CD4-positive, alpha-beta T cell treated with Interleukin-6 for 4 hours (primary cell): ENCODE data around the gene KCNC3.

Experiments
- DNase-seq: peaks from one replicate; pipeline ENCODE4 v3.0.0-alpha.2; 2020; ENCODE audit warnings: mixed read lengths

Gene KCNC3

DNA sequence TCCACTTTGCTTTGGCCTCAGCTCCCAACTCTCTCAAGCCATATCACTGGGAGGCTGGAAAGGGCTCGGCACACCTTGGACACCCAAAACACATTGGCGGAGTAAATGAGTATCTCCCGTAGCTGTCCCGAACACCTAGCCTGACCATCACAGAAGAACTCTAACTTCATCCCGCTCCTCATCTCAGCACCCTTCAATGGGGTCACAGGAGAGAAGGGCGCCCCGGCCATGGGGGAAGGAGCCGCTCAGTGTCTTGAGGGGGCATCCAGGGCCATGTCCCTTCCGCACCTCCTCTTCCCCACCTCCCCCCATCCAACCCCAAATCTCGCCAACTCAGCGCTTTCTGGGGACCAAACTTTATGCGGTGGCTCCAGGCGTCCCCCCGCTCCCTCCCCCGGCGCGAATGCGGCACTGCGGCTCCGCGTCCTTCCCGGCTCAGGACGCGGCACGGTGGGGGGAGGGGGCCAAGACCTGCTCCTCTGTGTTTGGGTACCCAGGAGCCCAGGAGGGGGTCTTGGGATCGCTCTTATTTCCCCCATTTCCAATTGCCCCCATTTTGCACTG lies 3.0 kb downstream of the KCNC3 start:
- DNase-seq, result no peak

DNA sequence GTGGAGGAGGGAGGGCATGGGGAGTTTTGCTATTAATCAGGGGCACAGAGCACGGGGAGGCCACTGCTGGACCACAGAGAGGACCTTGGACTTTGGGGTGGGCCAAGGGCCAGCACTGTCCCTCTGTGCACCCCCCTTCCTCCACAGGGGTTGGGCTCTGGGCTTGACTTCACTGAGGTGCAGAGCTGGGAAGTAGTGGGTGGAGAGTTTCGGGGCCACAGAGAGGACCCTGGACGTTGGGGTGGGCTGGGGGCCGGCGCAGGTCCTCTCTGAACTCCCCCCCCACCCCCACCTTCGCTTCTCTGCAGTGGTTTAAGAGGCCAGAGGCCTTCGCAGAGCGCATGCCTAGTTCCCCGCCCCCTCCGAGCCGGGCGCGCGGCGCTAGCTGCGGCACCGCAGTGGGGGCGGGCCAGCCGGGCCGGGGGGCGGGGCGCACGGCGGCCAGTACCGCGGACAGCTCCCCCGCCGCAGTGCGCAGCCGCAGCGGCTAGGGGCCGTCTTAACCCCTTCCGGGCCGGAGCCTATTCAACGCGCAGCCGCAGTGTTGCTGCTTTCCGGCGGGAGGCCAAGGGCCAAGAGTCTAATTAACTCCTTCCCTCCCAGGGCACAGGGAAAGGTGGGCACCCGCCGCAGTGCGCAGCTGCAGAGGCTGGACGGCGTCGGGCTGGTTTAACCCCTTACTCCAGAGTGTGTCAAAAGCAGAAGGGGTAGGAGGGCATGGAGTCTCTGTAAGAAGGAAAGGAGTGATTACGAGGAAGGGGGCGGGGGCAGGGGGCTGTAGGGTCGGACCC lies 3.7 kb downstream of the KCNC3 start:
- peak; percentile 63 for DNase-seq

GRCh38 chr19:50324331-50324730 lies 4.8 kb downstream of the KCNC3 start:
- DNase-seq, result no peak

- DNase-seq, result no peak
Observed at GRCh38 chr19:50323782-50324133, 5.4 kb downstream of the KCNC3 start.

DNA sequence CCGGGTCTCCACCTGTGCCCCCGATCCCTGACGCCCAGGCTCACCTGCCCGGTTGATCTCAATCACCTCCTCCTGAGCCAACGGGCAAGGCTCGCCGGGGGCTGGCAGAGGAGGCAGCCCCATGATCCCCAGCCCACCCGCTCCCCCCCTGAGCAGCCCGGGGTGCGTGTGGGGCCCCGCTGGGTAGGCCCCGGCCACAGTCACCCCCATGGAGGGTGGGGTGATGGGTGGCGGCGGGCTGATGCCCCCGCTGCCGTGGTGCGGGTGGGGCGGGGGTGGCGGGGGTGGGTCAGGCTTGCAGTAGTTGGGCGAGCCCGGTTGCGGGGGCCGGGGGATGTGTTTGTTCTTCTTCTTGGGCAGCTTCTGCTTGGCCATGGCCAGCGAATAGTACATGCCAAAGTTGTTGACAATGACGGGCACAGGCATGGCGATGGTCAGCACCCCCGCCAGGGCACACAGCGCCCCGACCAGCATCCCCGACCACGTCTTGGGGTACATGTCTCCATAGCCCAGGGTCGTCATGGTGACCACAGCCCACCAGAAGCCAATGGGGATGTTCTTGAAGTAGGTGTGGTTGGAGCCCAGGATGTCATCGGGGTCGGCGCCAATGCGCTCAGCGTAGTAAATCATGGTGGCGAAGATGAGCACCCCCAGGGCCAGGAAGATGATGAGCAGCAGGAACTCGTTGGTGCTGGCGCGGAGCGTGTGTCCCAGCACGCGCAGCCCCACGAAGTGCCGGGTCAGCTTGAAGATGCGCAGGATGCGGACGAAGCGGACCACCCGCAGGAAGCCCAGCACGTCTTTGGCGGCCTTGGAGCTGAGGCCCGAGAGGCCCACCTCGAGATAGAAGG lies 6.0 kb downstream of the KCNC3 start:
- no peak for DNase-seq

GRCh38 chr19:50322234-50322633 lies 6.9 kb downstream of the KCNC3 start:
- no peak for DNase-seq

- no peak for DNase-seq
Observed at GRCh38 chr19:50321831-50322230, 7.3 kb downstream of the KCNC3 start.

DNA sequence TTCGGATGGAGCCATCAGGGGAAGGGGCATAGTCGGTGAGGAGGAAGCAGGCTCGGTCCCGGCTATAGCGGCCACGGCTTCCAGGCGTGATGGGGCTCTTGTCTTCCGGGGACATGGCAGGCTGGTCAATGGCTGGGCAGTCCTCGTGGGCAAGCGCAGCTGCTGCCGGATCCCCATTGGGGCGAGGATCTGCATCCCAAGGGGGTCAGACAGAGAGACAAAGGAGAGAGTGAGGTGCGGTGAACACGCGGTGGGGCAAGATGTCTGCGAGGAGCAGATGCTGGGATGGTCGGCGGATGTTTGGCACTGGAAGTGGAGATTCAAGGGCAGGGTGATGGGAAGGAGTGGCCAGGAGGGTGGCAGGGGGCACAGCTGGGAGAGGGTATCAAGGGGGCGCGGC lies 8.6 kb downstream of the KCNC3 start:
- no peak for DNase-seq

DNA sequence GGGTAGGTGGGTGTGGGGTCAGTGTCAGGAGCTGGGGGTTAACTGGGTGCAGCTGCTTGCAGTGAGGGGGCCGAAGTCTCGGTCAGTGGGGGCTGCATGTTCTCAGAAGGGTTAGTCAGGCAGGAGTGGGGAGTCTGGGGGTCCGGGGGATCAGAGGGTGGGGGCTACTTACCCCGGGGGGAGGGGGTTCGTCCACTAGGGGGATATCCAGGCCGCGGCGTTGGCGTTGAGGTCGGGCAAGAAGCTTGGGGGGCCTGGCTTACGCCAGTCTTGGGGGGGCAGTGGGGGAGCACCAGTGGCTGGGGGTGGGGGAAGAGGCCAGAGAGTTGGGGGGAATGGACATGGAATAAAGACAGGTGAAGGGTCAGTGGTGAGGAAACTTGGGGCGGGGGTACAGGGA lies 9.1 kb downstream of the KCNC3 start:
- no peak for DNase-seq

DNA sequence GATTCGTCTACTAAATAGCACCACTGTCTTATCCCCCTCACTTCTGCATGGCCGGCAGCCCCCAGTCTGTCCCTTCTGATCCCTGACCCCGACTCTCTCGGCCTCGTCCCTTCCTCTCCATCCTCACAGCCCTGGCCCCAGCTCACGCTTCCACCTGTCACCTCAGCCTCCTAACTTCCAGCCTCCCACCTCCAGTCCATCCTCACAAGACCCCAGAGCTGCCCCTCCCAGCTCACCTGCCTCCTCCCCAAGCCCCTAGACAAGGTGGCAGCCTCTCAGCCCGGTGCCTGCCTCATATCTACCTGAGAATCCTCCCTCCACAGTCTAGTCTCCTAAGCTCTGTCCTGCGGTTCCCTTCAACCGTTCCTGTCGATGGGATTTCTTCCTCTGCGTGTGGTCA lies 10.0 kb downstream of the KCNC3 start:
- DNase-seq, result no peak

- no peak for DNase-seq
Observed at GRCh38 chr19:50318438-50318837, 10.7 kb downstream of the KCNC3 start.

DNA sequence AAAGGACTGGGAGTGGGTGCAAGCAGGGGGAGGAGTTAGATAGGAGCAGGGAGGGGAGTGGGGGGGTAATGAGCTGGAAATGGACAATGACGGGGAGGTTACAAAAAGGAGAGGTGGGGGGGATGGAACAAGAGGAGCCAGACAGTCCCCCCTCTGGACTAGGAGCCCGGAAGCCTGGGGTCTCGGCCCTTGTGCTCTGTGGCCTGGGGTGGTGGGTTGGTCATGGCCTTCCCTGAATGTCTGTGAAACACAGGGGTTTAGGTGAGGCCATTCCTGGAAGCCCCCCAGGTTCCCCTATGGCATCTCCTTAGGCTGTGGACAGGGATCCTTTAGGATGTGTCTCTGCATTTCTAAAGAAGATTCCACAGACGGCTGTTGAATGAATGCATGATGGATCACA lies 12.1 kb downstream of the KCNC3 start:
- DNase-seq, result no peak

GRCh38 chr19:50315773-50316448 lies 13.3 kb downstream of the KCNC3 start:
- no peak for DNase-seq

- no peak for DNase-seq
Observed at GRCh38 chr19:50314724-50315708, 14.2 kb downstream of the KCNC3 start.

DNA sequence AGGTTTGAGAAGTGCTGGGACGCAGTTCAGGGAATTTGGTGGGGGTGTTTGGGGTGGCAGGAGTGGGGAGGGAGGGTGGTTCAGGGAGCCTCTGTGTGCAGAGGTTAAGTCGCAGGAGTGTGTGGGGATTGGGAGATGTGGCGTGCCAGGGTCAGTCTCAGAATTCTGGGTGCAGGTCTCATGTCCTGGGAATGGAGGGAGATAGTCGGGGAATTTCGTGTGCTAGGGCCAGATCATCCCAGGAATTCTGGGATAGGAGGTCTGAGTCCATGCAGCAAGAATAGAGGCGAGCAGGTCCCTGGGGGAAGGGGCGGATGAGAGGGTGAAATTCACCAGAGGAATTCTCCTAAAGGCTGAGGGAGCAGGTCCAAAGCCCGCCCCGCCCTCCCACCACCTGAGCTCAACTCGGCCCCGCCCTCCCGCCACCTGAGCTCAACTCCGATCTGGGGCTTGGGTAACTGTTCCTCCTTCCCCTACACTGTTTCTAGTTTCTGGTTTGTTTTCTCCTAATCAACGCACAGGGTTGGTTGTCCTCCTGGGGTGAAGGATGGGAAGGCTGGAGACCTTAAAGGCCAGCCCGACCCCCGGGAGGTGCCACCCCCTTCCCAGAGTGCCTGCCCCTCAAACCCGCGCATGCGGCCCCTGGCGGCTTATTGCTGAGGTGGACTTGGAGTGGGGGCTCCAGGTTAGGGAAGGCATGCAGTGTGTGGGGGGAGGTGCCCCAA lies 15.2 kb downstream of the KCNC3 start:
- no peak for DNase-seq

GRCh38 chr19:50312967-50313811 lies 16.0 kb downstream of the KCNC3 start:
- DNase-seq, result no peak

DNA sequence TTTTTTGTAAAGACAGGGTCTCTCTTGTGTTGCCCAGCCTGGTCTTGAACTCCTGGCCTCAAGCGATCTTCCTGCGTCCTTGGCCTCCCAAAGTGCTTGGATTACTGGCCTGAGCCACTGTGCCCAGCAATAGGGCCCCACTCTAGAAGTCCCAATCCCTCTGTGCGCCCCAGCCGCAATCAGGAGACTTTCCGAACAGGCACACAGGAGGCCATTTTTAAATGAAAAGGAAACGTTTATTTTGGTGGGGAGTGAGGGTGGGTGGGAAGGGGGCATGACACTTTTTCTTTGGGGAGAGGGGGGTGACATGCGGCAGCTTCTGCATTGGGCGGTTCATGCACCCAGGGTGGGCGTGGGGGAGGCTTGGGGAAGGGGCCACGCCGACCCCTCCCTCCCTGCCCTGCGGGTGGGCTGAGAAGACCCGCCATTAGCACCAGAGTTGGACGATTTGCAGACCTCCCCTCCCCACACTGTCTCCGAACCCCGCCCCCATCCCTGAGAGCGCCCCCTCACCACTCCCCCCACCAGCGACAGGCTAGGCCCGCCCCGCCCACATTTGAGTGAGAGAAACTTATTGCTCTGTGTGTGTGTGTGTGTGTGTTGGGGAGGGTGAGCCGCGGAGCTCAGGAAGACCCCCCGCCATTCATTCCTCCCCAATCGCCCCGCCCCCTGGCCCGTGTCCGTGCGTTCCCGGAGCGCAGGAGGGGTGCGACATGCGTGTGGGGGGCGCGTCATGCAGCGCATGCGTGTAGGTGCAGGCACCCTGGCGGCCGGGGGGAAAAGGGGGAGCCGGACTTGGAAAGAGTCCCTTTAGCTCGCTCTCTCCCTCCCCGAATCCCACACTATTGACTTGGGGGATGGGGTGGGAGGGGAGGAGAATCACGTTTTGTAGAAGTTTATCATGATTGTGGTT lies 17.2 kb downstream of the KCNC3 start:
- DNase-seq, result no peak

DNA sequence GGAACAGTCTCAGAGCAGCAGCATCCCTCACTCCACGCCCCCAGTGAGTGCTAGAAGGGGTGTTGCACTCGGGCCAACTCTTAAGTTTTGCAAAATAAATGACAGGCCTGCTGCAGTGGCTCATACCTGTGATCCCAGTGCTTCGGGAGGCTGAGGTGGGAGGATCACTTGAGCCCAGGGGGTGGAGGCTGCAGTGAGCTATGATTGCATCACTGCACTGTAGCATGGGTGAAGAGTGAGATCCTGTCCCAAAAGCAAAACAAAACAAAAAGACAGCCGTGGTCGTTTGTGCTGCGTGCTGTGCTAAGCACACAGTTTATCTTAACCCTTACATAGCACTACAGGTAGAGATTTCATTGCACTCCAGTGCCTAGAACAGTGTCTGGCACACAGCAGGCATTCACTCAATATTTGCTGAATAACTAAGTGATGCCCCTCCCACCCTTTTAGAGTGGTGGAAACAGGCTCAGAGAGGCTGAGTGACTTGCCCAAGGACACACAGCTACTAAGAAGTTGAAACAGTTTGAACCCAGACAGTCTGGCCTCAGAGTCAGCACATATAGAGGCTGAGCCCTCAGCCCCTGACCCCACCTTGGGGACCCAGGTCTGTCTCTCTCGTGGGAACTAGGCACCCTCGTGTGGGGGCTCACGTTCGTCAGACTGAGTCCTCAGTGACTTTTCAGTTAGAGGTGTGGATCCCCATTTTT lies 18.3 kb downstream of the KCNC3 start:
- no peak for DNase-seq
